ENCODE data around the gene TAOK2.

The TAOK2 gene

DNA sequence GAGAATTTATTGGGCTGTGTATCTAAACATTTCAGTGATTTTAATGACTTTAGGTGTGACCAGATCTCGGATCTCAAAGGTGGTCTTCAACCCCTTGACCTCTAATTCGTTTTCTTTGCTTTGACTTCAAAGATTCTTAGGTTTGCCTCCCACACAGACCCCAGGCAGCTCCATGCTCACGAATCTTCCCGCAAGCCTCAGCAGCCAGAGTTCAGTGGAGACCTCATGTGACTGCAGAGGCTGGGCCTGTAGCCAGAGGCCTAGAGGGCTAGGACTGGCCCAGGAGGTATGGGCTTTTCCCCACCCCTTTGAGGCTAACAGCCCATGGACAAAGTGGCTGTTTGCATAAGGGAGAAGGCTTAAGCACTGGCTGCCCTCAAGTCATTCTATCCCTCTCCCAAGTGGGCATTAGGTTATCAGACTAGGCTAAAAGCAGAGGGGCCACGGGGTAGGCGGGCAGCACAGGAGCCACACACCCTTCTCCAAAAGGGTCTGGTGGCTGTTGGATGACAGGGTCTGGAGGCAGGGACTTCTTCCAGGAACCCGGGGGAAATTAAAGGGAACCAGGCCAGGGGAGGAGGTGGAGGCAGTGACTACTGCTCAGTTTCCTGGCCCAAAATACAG is 18.8 kb downstream of the TAOK2 start:
- H3K4me3 ChIP-seq (ENCODE audit: low read depth, low read length) = no peak overlapping the region
- DNase-seq (ENCODE audit: low read depth) = no peak
- TF ChIP-seq POLR2A (IDR thresholded peaks at IDR 0.05; ENCODE audit: extremely low read depth, insufficient read length) = no peak
- TF ChIP-seq MYC (IDR thresholded peaks at IDR 0.05; ENCODE audit: low read depth, low read length) = no peak
- TF ChIP-seq CTCF (IDR thresholded peaks at IDR 0.05; ENCODE audit: low read depth, low read length) = no peak
- TF ChIP-seq, protein P1, sequence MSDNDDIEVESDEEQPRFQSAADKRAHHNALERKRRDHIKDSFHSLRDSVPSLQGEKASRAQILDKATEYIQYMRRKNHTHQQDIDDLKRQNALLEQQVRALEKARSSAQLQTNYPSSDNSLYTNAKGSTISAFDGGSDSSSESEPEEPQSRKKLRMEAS (IDR thresholded peaks at IDR 0.05; ENCODE audit: low read depth, low read length) = no peak

DNA sequence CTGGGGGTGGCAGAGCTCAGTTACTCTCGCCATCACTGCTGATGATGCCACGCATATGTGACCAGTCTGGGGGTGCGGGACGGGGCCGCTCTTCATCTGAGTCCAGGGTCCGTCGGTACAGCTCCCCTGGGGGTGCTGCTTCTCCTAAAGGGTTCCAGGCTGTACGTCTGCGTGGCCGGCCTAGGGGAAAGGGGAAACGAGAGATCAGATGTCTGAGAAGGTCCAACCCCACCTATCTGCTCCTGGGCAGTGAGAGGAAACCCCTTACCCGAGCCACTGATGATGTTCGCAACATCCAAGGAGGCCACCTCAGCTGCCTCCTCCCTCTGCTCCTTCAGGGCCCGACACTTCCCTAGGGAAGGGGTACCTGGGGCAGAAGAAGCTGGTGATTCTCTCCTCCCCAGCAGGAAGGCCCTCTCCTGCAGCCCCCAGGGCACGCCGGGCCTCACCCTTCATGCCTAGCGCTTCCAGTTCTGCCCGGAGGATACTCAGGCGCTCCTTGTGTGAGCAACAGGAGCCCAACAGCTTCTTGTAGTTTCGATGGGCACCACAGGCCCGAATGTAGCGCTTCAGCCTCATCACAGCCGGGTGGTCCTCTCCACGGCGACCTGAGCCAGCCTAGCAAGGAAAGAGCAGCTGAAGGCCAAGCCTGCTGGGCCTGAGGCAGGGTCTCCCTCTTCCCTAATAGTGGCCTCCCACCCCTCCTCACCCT is 19.7 kb downstream of the TAOK2 start:
- H3K4me3 ChIP-seq (ENCODE audit: low read depth, low read length) = no peak overlapping the region
- DNase-seq (ENCODE audit: low read depth) = no peak
- TF ChIP-seq POLR2A (IDR thresholded peaks at IDR 0.05; ENCODE audit: extremely low read depth, insufficient read length) (no peak), MYC (IDR thresholded peaks at IDR 0.05; ENCODE audit: low read depth, low read length) (no peak), CTCF (IDR thresholded peaks at IDR 0.05; ENCODE audit: low read depth, low read length) (no peak)
- TF ChIP-seq, protein P1 (IDR thresholded peaks at IDR 0.05; ENCODE audit: low read depth, low read length) = no peak

- peak overlapping the region; percentile 66 for H3K4me3 ChIP-seq (ENCODE audit: low read depth, low read length)
- TF ChIP-seq CTCF (IDR thresholded peaks at IDR 0.05; ENCODE audit: low read depth, low read length) (no peak), POLR2A (IDR thresholded peaks at IDR 0.05; ENCODE audit: extremely low read depth, insufficient read length) (no peak), MYC (IDR thresholded peaks at IDR 0.05; ENCODE audit: low read depth, low read length) (no peak)
- TF ChIP-seq, protein P1 (IDR thresholded peaks at IDR 0.05; ENCODE audit: low read depth, low read length) = no peak
- no peak for DNase-seq (ENCODE audit: low read depth)
Observed at GRCh38 chr16:29993903-29994599, 20.4 kb downstream of the TAOK2 start.

- peak; percentile 49 for DNase-seq (ENCODE audit: low read depth)
- peak overlapping the region; percentile 66 for H3K4me3 ChIP-seq (ENCODE audit: low read depth, low read length)
- TF ChIP-seq POLR2A (IDR thresholded peaks at IDR 0.05; ENCODE audit: extremely low read depth, insufficient read length) = no peak
- TF ChIP-seq CTCF (IDR thresholded peaks at IDR 0.05; ENCODE audit: low read depth, low read length) = no peak
- no peak for TF ChIP-seq MYC (IDR thresholded peaks at IDR 0.05; ENCODE audit: low read depth, low read length)
- TF ChIP-seq, protein P1 (IDR thresholded peaks at IDR 0.05; ENCODE audit: low read depth, low read length) = no peak
Observed at GRCh38 chr16:29994600-29995323, 21.1 kb downstream of the TAOK2 start.

DNA sequence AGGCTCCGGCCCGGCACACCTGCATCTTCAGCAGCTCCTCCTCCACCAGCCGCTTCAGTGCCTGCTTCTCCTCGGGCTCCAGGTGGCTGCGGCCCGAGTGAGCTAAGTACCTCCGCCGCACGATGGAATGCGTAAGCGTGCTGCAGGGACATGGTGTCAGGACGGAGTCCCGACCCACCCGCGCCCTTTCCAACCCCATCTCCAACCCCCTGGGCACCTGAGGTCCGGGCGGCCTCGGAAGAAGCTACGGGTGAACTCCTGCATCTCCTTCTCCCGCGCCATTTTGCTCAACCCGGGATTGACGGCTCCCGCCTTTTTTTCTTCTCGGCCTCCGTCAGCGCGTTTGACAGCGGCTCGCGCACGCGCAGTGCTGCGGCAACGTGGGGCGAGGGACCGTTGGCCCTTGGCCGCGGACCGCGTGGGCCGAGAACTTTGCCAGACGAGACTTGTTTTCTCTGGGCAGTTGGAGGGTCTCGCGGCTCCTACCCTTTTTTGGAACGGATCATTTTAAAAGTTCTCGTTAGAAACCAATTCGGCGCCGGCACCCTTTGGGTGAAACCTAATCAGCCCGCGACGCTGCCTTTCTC is 21.7 kb downstream of the TAOK2 start, which contains the start of gene HIRIP3:
Gene HIRIP3 (minus strand): TSS at position 294 of the 587 bp plus-strand sequence. CDS start 12 bp downstream, at position 282.
- peak within 1 kb of the TSS; percentile 79 for H3K4me3 ChIP-seq (ENCODE audit: low read depth, low read length)
- DNase-seq (ENCODE audit: low read depth) = peak; percentile 87
- peak; percentile 96 for TF ChIP-seq MYC (IDR thresholded peaks at IDR 0.05; ENCODE audit: low read depth, low read length)
- TF ChIP-seq POLR2A (IDR thresholded peaks at IDR 0.05; ENCODE audit: extremely low read depth, insufficient read length) = peak; percentile 29
- TF ChIP-seq, protein P1 (IDR thresholded peaks at IDR 0.05; ENCODE audit: low read depth, low read length) = peak; percentile 92
- no peak for TF ChIP-seq CTCF (IDR thresholded peaks at IDR 0.05; ENCODE audit: low read depth, low read length)

Measured in NB4 (cell line).